A375 (cell line): ENCODE data around the gene MORF4L2. TPM values are rescaled to one million over a fixed set of nuclear protein-coding genes. Genes with fewer than 3 reads are reported as not detected.

Experiments used
- total RNA-seq: library from RNA; depleted of rRNA; stranded (reverse); fragments of >200 nt; shearing (Covaris generic); gene quantifications from 2 replicates; pipeline ENCODE4 v1.2.3, GENCODE V29; 2014; rRNA removed

MORF4L2 gene, protein sequence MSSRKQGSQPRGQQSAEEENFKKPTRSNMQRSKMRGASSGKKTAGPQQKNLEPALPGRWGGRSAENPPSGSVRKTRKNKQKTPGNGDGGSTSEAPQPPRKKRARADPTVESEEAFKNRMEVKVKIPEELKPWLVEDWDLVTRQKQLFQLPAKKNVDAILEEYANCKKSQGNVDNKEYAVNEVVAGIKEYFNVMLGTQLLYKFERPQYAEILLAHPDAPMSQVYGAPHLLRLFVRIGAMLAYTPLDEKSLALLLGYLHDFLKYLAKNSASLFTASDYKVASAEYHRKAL
- 342 and 361 TPM in 2 replicates for total RNA-seq

DNA sequence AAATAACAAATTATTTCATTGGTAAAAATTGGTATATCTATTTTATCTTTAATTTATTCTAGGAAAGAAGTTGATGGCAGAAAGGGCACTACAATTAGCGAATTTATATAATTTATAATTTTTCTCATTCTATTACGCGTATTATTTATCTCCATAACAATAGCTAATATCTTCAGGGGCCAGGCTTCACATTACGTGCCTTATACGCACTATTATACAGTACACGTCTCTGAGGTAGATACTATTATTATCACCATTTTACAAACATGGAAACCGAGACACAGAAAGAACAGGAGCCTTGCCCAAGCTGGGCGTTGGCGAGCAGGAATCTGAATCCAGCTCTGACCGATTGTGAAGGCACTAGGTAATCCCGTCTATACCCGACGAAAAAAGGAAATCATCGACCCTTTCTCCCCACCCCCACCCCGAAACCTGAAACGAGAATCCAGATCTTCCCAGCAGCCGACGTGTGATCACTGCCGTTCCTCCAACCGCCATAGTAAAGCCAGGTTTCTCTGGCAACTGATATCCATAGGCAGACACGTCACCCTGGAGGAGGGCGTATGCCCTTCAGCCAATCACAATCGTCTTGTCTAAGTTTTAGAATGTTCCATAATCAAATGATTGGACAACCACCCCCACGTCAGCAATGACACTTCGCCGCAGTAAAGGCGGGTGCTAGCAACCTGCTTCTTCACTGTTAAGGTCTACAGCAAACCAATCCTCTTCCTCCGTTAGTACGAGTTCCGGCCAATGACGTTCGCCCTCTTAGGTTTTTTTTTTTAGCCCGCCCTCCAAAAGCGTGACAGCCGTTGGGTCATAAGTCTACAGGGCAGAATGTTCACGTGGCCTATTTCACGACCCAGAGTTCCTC lies at the start of gene MORF4L2:
TSS of gene MORF4L2 (minus strand) at position 501 of the 874 bp plus-strand sequence. CDS start 9,672 bp downstream, outside the sequence.

DNA sequence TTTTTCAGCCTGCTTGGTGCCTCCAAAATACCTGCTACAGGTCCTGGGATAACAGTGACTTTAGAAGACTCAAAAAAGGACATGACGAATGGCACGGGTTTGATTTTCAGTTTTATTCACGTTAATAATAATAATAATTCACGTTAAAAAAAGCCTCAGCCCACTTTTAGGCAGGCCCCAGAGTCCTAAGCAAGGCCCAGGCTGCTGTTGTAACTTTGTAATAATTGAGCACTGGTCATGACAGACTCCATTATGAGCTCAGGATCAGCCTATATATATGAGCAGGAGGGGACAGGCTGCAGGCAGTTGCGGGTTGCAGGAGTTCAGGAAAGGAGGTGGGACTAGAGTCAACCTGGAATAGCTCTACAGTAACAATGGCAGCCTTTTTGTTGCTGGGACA lies 24.1 kb upstream of the MORF4L2 start, which contains the start of gene TMEM31:
TSS of gene TMEM31 (plus strand) at position 301 of the 400 bp plus-strand sequence. CDS start 1,350 bp downstream, outside the sequence.

DNA sequence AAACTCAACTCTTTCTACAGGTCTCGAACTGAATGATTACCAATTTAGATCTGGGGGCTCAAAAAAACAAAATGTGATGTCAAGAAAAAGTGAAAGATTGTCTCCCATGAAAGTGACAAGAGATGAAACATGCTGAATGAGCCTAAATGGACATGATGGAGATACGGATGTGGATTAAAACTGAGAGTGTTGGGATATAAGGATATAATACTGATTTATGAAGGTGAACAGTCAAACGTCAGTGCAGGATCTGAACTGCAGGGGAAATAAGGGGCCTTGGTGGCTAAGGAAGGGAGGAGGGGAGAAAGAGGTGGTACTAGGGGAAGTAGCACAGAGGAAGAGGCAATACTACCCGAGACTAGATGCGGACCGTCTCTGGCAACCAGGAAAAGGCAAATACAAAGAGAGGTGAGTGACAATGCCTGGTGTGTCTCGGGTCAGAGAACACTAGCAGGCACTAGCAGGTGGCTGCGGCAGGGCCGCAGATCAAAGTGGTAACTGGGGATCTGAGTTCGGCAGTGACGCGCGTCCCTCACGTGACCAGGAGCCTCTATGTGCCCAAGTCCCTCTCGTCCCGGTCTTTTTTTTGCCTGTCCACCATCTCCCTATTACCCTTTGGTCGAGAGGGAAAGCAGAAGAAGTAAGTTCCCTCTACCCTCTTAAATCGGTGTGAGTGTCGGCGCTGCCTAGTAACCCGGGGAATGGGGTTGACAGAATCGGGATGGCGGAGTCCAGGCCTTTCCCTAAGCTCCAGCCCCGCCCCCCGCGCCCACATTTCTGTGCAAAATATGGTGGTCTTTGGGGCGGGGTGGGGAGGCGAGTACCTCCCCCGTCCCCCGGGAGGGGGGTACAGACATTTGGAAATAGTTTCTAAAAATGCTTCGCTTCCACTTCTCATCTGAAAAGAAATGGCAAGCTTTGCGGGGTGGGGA lies 57.8 kb downstream of the MORF4L2 start, which contains the start of gene TCEAL1:
TSS of gene TCEAL1 (plus strand) at position 590 of the 932 bp plus-strand sequence. CDS start 942 bp downstream, outside the sequence.

Other genes with a start within 250 kb of the MORF4L2 start
- not detected in 2 replicates for gene RAB40A, start 167.2 kb downstream of the MORF4L2 start, total RNA-seq
- gene TCEAL4, start 101.2 kb downstream of the MORF4L2 start, total RNA-seq, result 37.6 and 41.9 TPM in 2 replicates
- 15.4 and 16.2 TPM in 2 replicates for gene TCEAL3, start 78.7 kb downstream of the MORF4L2 start, total RNA-seq
- 11.4 and 12.7 TPM in 2 replicates for gene TCEAL1, start 57.7 kb downstream of the MORF4L2 start, total RNA-seq
- gene TMEM31, start 24.2 kb upstream of the MORF4L2 start, total RNA-seq, result not detected in 2 replicates
- gene PLP1, start 90.1 kb upstream of the MORF4L2 start, total RNA-seq, result 22.5 and 40.3 TPM in 2 replicates
- gene RAB9B, start 145.6 kb upstream of the MORF4L2 start, total RNA-seq, result 0.23 and 0.34 TPM in 2 replicates